ENCODE results near the gene GEN1. TPM values are rescaled to one million over a fixed set of nuclear protein-coding genes. Genes with fewer than 3 reads are reported as not detected.
A peak's percentile ranks its signal among the peaks of the same experiment; 100 is the strongest.

The GEN1 gene
- total and polyA plus RNA-seq, 2 of the 4 experiments (the other 2 are of a cell fraction), result 7.9 to 8.3 TPM

DNA sequence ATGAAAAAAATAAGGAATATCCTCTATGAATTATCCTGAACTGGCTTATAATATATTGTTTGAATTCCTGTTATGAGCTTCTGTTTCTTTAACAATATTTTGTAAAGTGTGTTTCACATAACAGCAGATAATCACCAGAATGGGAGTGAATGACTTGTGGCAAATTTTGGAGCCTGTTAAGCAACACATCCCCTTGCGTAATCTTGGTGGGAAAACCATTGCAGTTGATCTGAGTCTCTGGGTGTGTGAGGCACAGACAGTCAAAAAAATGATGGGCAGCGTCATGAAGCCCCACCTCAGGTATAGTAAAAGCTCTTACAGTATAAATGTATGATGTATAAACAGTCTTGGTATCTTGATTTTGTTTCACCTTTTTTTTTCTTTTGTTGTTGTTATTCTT lies 5.9 kb downstream of the GEN1 start:
- Histone ChIP-seq H2AFZ (replicated peaks; ENCODE audit: low read length, poor library complexity) (no peak overlapping the region), H3K36me3 (ENCODE audit: control insufficient read depth, insufficient read depth, low read length) (no peaks in the 10 kb centered on the region; the same call in 1 of the 2 replicates), H3K4me3 (ENCODE audit: insufficient read depth, low read depth, low read length) (no peak overlapping the region), H3K14ac (replicated peaks; ENCODE audit: low read depth, low read length) (no peak overlapping the region), H4K20me1 (ENCODE audit: insufficient read depth, low read length) (no peaks in the 10 kb centered on the region; the same call in 1 of the 2 replicates), H2BK20ac (ENCODE audit: low read depth, low read length) (no peak overlapping the region), H2AK9ac (replicated peaks; ENCODE audit: low read depth, low read length, poor library complexity) (no peak overlapping the region), H4K5ac (ENCODE audit: low read depth, low read length) (no peak overlapping the region), H3K9me1 (ENCODE audit: insufficient read depth, low read length) (no peaks in the 10 kb centered on the region; the same call in 1 of the 2 replicates), H2BK120ac (ENCODE audit: low read depth, low read length) (no peak overlapping the region), H3K79me1 (ENCODE audit: low read depth in 1 of 2, low read length in 2 of 2) (peaks cover 9 to 16% of the 10 kb centered on the region in 2 experiments), H3K9me3 (ENCODE audit: control insufficient read depth, insufficient read depth, low read length) (no peaks in the 10 kb centered on the region), H3K9ac (ENCODE audit: low read depth, low read length) (no peak overlapping the region), H3K27ac (ENCODE audit: insufficient read depth, low read length) (no peak overlapping the region), H2BK15ac (ENCODE audit: low read depth, low read length) (no peak overlapping the region), H3K27me3 (ENCODE audit: control insufficient read depth, insufficient read depth, low read length) (no peaks in the 10 kb centered on the region), H3K23ac (ENCODE audit: low read depth, low read length) (no peak overlapping the region), H4K91ac (ENCODE audit: insufficient read depth, low read depth, low read length) (no peak overlapping the region), H3K18ac (ENCODE audit: low read depth, low read length) (no peak overlapping the region), H3K4me1 (ENCODE audit: control insufficient read depth, insufficient read depth, low read length) (no peaks in the 10 kb centered on the region), H3K4ac (ENCODE audit: low read depth, low read length) (no peak overlapping the region), H2AK5ac (ENCODE audit: low read depth, low read length) (no peak overlapping the region), H2BK5ac (ENCODE audit: low read depth, low read length, poor library complexity, severe bottlenecking) (no peak overlapping the region), H4K8ac (ENCODE audit: low read depth in 2 of 2, low read length in 2 of 2) (no peak overlapping the region; a peak in 1 of 4 replicates), H3K56ac (ENCODE audit: extremely low read depth, insufficient read depth, low read length) (no peak overlapping the region), H3K4me2 (ENCODE audit: low read depth, low read length) (no peak overlapping the region)
- ChIA-PET POLR2A (ENCODE audit: unreplicated experiment) (no interaction called here), CTCF (no interaction called here)
- intact Hi-C loops (cut with micrococcal nuclease) (no loop called here), in situ Hi-C loops (cut with MboI; ENCODE audit: low sequenced_read_pairs) (no loop called here), dilution Hi-C loops (cut with HindIII; ENCODE audit: low sequenced_read_pairs, unreplicated experiment) (no loop called here)
- TF ChIP-seq, protein P1, sequence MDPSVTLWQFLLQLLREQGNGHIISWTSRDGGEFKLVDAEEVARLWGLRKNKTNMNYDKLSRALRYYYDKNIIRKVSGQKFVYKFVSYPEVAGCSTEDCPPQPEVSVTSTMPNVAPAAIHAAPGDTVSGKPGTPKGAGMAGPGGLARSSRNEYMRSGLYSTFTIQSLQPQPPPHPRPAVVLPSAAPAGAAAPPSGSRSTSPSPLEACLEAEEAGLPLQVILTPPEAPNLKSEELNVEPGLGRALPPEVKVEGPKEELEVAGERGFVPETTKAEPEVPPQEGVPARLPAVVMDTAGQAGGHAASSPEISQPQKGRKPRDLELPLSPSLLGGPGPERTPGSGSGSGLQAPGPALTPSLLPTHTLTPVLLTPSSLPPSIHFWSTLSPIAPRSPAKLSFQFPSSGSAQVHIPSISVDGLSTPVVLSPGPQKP (IDR thresholded peaks at IDR 0.05; ENCODE audit: borderline replicate concordance, low read depth, low read length), result no peak
- no peak for TF ChIP-seq RCOR1 (IDR thresholded peaks at IDR 0.05; ENCODE audit: insufficient replicate concordance, low read length)
- no peak for TF ChIP-seq MAZ (IDR thresholded peaks at IDR 0.05; ENCODE audit: borderline replicate concordance, low read depth, low read length)
- TF ChIP-seq CEBPB (IDR thresholded peaks at IDR 0.05; ENCODE audit: low read depth, low read length), result peak; percentile 80
- no peak for TF ChIP-seq POLR2A (IDR thresholded peaks at IDR 0.05; ENCODE audit: low read depth, low read length)
- TF ChIP-seq NFE2L2 (IDR thresholded peaks at IDR 0.05; ENCODE audit: low read depth, low read length), result no peak
- ATAC-seq (ENCODE audit: low read depth), result no peak
- no CpG with 5 or more reads among the region's 2 CpGs for WGBS, 2 experiments (ENCODE audit: extremely low coverage in 2 of 2, insufficient read length in 1 of 2)
- no peak for DNase-seq
- BruUV-seq (replicated peaks), result no TSS peak
